NT2/D1 (cell line): ENCODE measurements around the gene BRD1.

Experiments
- SUZ12 ChIP-seq: IDR thresholded peaks from 2 replicates; pipeline ENCODE4 v1.6.1; 2011; ENCODE audit not compliant: insufficient read length, insufficient read depth; ENCODE audit errors: extremely low read depth
- ZNF274 ChIP-seq: IDR thresholded peaks from 2 replicates; pipeline ENCODE4 v1.6.1; 2011; ENCODE audit warnings: mild to moderate bottlenecking, low read depth, low read length

DNA sequence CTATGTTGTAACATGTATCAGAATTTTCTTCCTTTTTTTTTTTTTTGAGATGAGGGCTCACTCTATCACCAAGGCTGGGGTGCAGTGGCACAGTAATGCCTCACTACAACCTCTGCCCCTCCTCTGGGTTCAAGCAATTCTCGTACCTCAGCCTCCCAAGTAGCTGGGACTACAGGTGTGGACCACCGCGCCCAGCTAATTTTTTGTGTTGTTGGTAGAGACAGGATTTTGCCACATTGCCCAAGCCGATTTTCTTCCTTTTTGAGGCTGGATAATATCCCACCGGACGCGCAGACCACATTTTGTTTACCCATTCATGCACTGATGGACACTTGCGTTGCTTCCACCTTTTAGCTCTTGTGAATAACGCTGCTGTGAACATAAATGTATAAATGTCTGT lies 97.0 kb downstream of the BRD1 start:
- TF ChIP-seq SUZ12 = no peak
- no peak for TF ChIP-seq ZNF274
